PC-3 (cell line): Measurements from ENCODE around the gene PPP1R3E.

Experiments used
- CTCF ChIP-seq: fragments of 300-600 bp; sonication (generic); conservative IDR thresholded peaks from 2 replicates; pipeline ENCODE4 v1.5.1; 2017; ENCODE audit warnings: antibody characterized with exemption, low read depth, mild to moderate bottlenecking, low read length
- EZH2phosphoT487 ChIP-seq: fragments of 300-600 bp; sonication (generic); IDR thresholded peaks from 2 replicates; pipeline ENCODE4 v1.6.1; 2018; ENCODE audit warnings: mild to moderate bottlenecking, antibody characterized with exemption, low read length, borderline replicate concordance

- TF ChIP-seq CTCF (no peak), EZH2phosphoT487 (no peak)
Observed at GRCh38 chr14:23320584-23321571, 18.2 kb upstream of the PPP1R3E start, which contains the start of gene PABPN1.
